K562 treated with DMSO at 1 percent for 12 hours (cell line): ENCODE results near the gene ATOH8. TPM values are rescaled to one million over a fixed set of nuclear protein-coding genes. Genes with fewer than 3 reads are reported as not detected.

ENCODE experiments used
- total RNA-seq: library from RNA; unstranded; fragments of 300-600 nt; gene quantifications from 2 replicates; pipeline ENCODE4 v1.2.3, GENCODE V29; 2022; ENCODE audit not compliant: insufficient read depth

ATOH8 gene, protein sequence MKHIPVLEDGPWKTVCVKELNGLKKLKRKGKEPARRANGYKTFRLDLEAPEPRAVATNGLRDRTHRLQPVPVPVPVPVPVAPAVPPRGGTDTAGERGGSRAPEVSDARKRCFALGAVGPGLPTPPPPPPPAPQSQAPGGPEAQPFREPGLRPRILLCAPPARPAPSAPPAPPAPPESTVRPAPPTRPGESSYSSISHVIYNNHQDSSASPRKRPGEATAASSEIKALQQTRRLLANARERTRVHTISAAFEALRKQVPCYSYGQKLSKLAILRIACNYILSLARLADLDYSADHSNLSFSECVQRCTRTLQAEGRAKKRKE
- not detected in 2 replicates for total RNA-seq

DNA sequence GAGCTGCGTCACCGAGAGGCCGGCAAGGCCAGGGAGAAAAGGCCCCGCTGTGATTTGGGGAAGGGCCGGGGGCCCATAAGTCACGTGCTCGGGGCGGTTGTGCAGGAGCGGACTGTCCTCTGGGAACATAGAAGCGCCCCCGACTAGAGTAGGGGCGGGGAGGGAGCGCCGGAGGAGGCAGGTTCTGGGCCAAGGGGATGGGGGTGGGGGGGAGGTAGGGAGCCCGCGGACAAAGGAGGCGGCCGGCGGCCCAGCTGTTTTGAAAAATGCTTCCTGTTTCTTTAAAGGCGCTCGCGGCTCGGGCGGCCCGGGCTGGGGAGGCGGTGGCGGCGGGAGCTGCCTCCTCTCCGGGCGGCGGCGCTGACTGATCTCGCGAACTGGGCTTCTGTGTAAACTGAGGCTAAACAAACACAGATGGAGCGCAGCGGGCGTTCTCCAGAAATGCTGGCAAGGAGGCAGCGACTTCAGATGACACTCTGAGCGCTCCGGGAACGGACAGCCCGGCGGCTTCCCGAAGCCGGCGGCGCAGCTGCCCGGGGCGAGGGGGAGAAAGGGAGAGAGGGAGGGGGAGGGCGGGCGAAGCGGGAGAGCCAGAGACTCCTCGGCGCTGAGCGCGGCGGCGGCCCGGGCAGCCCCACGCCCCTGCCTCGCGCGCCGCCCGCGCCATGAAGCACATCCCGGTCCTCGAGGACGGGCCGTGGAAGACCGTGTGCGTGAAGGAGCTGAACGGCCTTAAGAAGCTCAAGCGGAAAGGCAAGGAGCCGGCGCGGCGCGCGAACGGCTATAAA, at the start of gene ATOH8:
Gene ATOH8 (plus strand): TSS at position 467 of the 788 bp plus-strand sequence. CDS start 199 bp downstream, at position 666.

Other genes with a start within 250 kb of the ATOH8 start
- 65.4 and 197 TPM in 2 replicates for gene MAT2A, start 214.8 kb upstream of the ATOH8 start, total RNA-seq
- 12.8 and 25.0 TPM in 2 replicates for gene GGCX, start 192.5 kb upstream of the ATOH8 start, total RNA-seq
- gene VAMP8, start 176.4 kb upstream of the ATOH8 start, total RNA-seq: 157 and 192 TPM in 2 replicates
- gene VAMP5, start 169.6 kb upstream of the ATOH8 start, total RNA-seq: 3.6 TPM in 1 of 2 replicates, not detected in the other
- 250 and 334 TPM in 2 replicates for gene RNF181, start 158.2 kb upstream of the ATOH8 start, total RNA-seq
- gene TMEM150A, start 151.3 kb upstream of the ATOH8 start, total RNA-seq: 18.0 and 19.7 TPM in 2 replicates
- gene C2orf68, start 141.9 kb upstream of the ATOH8 start, total RNA-seq: 26.1 and 53.7 TPM in 2 replicates
- gene USP39, start 137.8 kb upstream of the ATOH8 start, total RNA-seq: 60.4 and 106 TPM in 2 replicates
- not detected in 2 replicates for gene SFTPB, start 85.8 kb upstream of the ATOH8 start, total RNA-seq
- gene GNLY, start 59.6 kb upstream of the ATOH8 start, total RNA-seq: not detected in 2 replicates
- 4.2 and 14.6 TPM in 2 replicates for gene ST3GAL5, start 135.0 kb downstream of the ATOH8 start, total RNA-seq